SK-N-SH (cell line): ENCODE results near the gene AKR1C3.

Source experiments
- MAX ChIP-seq: IDR thresholded peaks from 2 replicates; pipeline ENCODE4 v1.4.0; 2012; ENCODE audit warnings: low read depth
- RFX5 ChIP-seq: IDR thresholded peaks from 2 replicates; pipeline ENCODE4 v1.6.1; 2012; ENCODE audit warnings: mild to moderate bottlenecking, improper control_type of control experiment, low read length

- no peak for TF ChIP-seq MAX
- TF ChIP-seq RFX5, result no peak
Observed at GRCh38 chr10:5125315-5126044, 31.3 kb downstream of the AKR1C3 start.
